Liver (tissue), 9 donors: ENCODE results near the gene PLEKHO1. TPM values are rescaled to one million over a fixed set of nuclear protein-coding genes. Genes with fewer than 3 reads are reported as not detected.
"Not testable (repeated sequence)": the region's sequence is repeated elsewhere in the genome, so short reads cannot be mapped to it uniquely, and the experiment has no call there.

Source experiments
- DNase-seq: peaks from one replicate; pipeline ENCODE4 v3.0.0-alpha.2; 2017; ENCODE audit warnings: low spot score
- H3K27ac ChIP-seq, 2 donors: one replicate each; pipeline ENCODE4 v1.7.0; 2013; ENCODE audit warnings: inconsistent platforms in 2 of 2, low read length in 2 of 2, control low read depth in 1 of 2, low read depth in 1 of 2, mild to moderate bottlenecking in 1 of 2
- H3K27me3 ChIP-seq, 4 donors: one replicate each; pipeline versions ENCODE4 v1.6.1 to v1.7.0; 2013; ENCODE audit warnings: low read length in 3 of 4, inconsistent platforms in 1 of 4, mild to moderate bottlenecking in 1 of 4, moderate library complexity in 1 of 4; ENCODE audit not compliant: control insufficient read depth in 4 of 4, insufficient read depth in 4 of 4
- H3K36me3 ChIP-seq, 4 donors: one replicate each; pipeline versions ENCODE4 v1.6.1 to v1.7.0; 2013; ENCODE audit warnings: low read length in 3 of 4, mild to moderate bottlenecking in 3 of 4, low read depth in 1 of 4, moderate library complexity in 1 of 4; ENCODE audit not compliant: control insufficient read depth in 4 of 4, insufficient read depth in 3 of 4
- H3K4me1 ChIP-seq, 4 donors: one replicate each; pipeline versions ENCODE4 v1.6.1 to v1.7.0; 2013; ENCODE audit warnings: low read length in 3 of 4, mild to moderate bottlenecking in 3 of 4, moderate library complexity in 1 of 4; ENCODE audit not compliant: control insufficient read depth in 4 of 4, insufficient read depth in 4 of 4
- H3K4me3 ChIP-seq, 3 donors: one replicate each; pipeline versions ENCODE4 v1.6.1 to v1.7.0; 2013; ENCODE audit warnings: low read length in 3 of 3, control low read depth in 1 of 3, low read depth in 1 of 3, mild to moderate bottlenecking in 1 of 3
- H3K9ac ChIP-seq, 2 donors: one replicate each; pipeline ENCODE4 v1.7.0; 2013; ENCODE audit warnings: low read length in 2 of 2, mild to moderate bottlenecking in 2 of 2, moderate library complexity in 2 of 2, control low read depth in 1 of 2, low read depth in 1 of 2
- H3K9me3 ChIP-seq, 4 donors: one replicate each; pipeline versions ENCODE4 v1.6.1 to v1.7.0; 2013; ENCODE audit warnings: low read length in 3 of 4; ENCODE audit not compliant: control insufficient read depth in 4 of 4
- ATF3 ChIP-seq: IDR thresholded peaks from 2 replicates; pipeline ENCODE4 v1.6.1; 2016; ENCODE audit warnings: antibody characterized with exemption
- EGR1 ChIP-seq, 2 donors: IDR thresholded peaks; 2 replicates each; pipeline ENCODE4 v1.6.1; 2016 to 2018; ENCODE audit warnings: antibody characterized with exemption in 2 of 2, low read depth in 2 of 2
- FOXA2 ChIP-seq: IDR thresholded peaks from 2 replicates; pipeline ENCODE4 v1.6.1; 2016; ENCODE audit warnings: antibody characterized with exemption
- GABPA ChIP-seq, 2 donors: IDR thresholded peaks in 1 of 2; conservative IDR thresholded peaks in 1 of 2; 2 replicates each; pipeline ENCODE4 v1.6.1; 2016; ENCODE audit warnings: antibody characterized with exemption in 2 of 2, mild to moderate bottlenecking in 1 of 2, moderate library complexity in 1 of 2
- HNF4A ChIP-seq, 2 donors: conservative IDR thresholded peaks; 2 replicates each; pipeline ENCODE4 v1.6.1; 2016; ENCODE audit warnings: antibody characterized with exemption in 2 of 2, mild to moderate bottlenecking in 2 of 2
- HNF4G ChIP-seq: IDR thresholded peaks from 2 replicates; pipeline ENCODE4 v1.6.1; 2016; ENCODE audit warnings: antibody characterized with exemption
- JUND ChIP-seq, 2 donors: IDR thresholded peaks; 2 replicates each; pipeline ENCODE4 v1.6.1; 2016; ENCODE audit warnings: antibody characterized with exemption in 2 of 2
- MAX ChIP-seq: IDR thresholded peaks from 2 replicates; pipeline ENCODE4 v1.6.1; 2016; ENCODE audit warnings: antibody characterized with exemption
- NR2F2 ChIP-seq: IDR thresholded peaks from 2 replicates; pipeline ENCODE4 v1.6.1; 2016; ENCODE audit warnings: antibody characterized with exemption
- RAD21 ChIP-seq, 2 donors: IDR thresholded peaks; 2 replicates each; pipeline ENCODE4 v1.6.1; 2016; ENCODE audit warnings: antibody characterized with exemption in 2 of 2, mild to moderate bottlenecking in 2 of 2
- RXRA ChIP-seq, 2 donors: IDR thresholded peaks; 2 replicates each; pipeline ENCODE4 v1.6.1; 2017 to 2018; ENCODE audit warnings: antibody characterized with exemption in 2 of 2, mild to moderate bottlenecking in 1 of 2
- SP1 ChIP-seq: IDR thresholded peaks from 2 replicates; pipeline ENCODE4 v1.6.1; 2018; ENCODE audit warnings: antibody characterized with exemption, mild to moderate bottlenecking
- TAF1 ChIP-seq: conservative IDR thresholded peaks from 2 replicates; pipeline ENCODE4 v1.6.1; 2016; ENCODE audit warnings: antibody characterized with exemption, mild to moderate bottlenecking
- YY1 ChIP-seq: IDR thresholded peaks from 2 replicates; pipeline ENCODE4 v1.6.1; 2016; ENCODE audit warnings: antibody characterized with exemption, mild to moderate bottlenecking
- ZBTB33 ChIP-seq: IDR thresholded peaks from 2 replicates; pipeline ENCODE4 v1.6.1; 2016; ENCODE audit warnings: antibody characterized with exemption
- WGBS: extraction: QIAGEN DNeasy Blood & Tissue Kit; methylation state at CpG from one replicate; pipeline ENCODE4 v1.1.7; 2013; 5-methylcytosine and 5-hydroxymethylcytosine counted together
- polyA plus RNA-seq, 2 donors: library from polyadenylated mRNA; stranded (reverse) in 1 of 2; unstranded in 1 of 2; fragments of 200-250 nt in 1 of 2; fragments of >200 nt in 1 of 2; fragmentation: Nextera tagmentation in 1 of 2; extraction: Ambion mirVana in 1 of 2; gene quantifications; one replicate each; pipeline versions ENCODE4 v1.2.1 to v1.2.3, GENCODE V29; 2013 to 2015
- total RNA-seq, 2 donors: library from RNA; depleted of rRNA; stranded (reverse); fragments of >200 nt; gene quantifications; one replicate each; pipeline ENCODE4 v1.2.3, GENCODE V29; 2014
- donor health status: healthy.
- donor health status: healthy.
- donor health status: healthy.
- donor health status: healthy.
- donor health status: healthy.

Gene PLEKHO1
- total and polyA plus RNA-seq, 4 donors, result 3.5 to 8.8 (median 6.0) TPM

- 99% methylated on average over 1 of the region's 1 CpG for WGBS
- Histone ChIP-seq H3K9ac (no peak overlapping the region), H3K27ac (no peak overlapping the region), H3K4me1 (peaks cover 0 to 6% (median 0%) of the 10 kb centered on the region in 4 donors), H3K9me3 (no peaks in the 10 kb centered on the region), H3K36me3 (no peaks in the 10 kb centered on the region), H3K27me3 (no peaks in the 10 kb centered on the region), H3K4me3 (no peak overlapping the region)
- no peak for DNase-seq
- TF ChIP-seq HNF4A (conservative IDR thresholded peaks at IDR 0.05), result no peak
- no peak for TF ChIP-seq HNF4G
- TF ChIP-seq EGR1 (IDR thresholded peaks at IDR 0.05; ENCODE audit: low read depth in 2 of 2), result no peak
- TF ChIP-seq MAX, result no peak
- no peak for TF ChIP-seq RXRA (IDR thresholded peaks at IDR 0.05)
- TF ChIP-seq ATF3, result no peak
- TF ChIP-seq JUND (IDR thresholded peaks at IDR 0.05), result no peak
- TF ChIP-seq RAD21 (IDR thresholded peaks at IDR 0.05), result no peak
- TF ChIP-seq FOXA2, result no peak
- no peak for TF ChIP-seq TAF1
- no peak for TF ChIP-seq SP1
- no peak for TF ChIP-seq YY1
These were observed 17.3 kb upstream of the PLEKHO1 start for GRCh38 chr1:150132372-150132771.

- 98% methylated on average over 1 of the region's 1 CpG for WGBS
- H3K4me3 ChIP-seq, result no peak overlapping the region
- peaks cover 0 to 6% (median 0%) of the 10 kb centered on the region in 4 donors for H3K4me1 ChIP-seq
- no peaks in the 10 kb centered on the region for H3K9me3 ChIP-seq
- TF ChIP-seq FOXA2, result no peak
- no peak for TF ChIP-seq SP1
- no peak for TF ChIP-seq YY1
- no peak for TF ChIP-seq HNF4G
- TF ChIP-seq MAX, result no peak
- TF ChIP-seq RAD21 (IDR thresholded peaks at IDR 0.05), result no peak
- no peak for TF ChIP-seq ZBTB33
- TF ChIP-seq ATF3, result no peak
- TF ChIP-seq JUND (IDR thresholded peaks at IDR 0.05), result no peak
- no peak for TF ChIP-seq HNF4A (conservative IDR thresholded peaks at IDR 0.05)
- TF ChIP-seq EGR1 (IDR thresholded peaks at IDR 0.05; ENCODE audit: low read depth in 2 of 2), result no peak
- no peak for TF ChIP-seq RXRA (IDR thresholded peaks at IDR 0.05)
- TF ChIP-seq NR2F2, result no peak
- no peak for TF ChIP-seq GABPA (IDR thresholded peaks at IDR 0.05 in 1 of 2, conservative IDR thresholded peaks at IDR 0.05 in 1 of 2)
- no peak for DNase-seq
- no peak overlapping the region for H3K9ac ChIP-seq
- H3K27ac ChIP-seq, result no peak overlapping the region
- no peaks in the 10 kb centered on the region for H3K36me3 ChIP-seq
- H3K27me3 ChIP-seq, result no peaks in the 10 kb centered on the region
These were observed 15.2 kb upstream of the PLEKHO1 start for GRCh38 chr1:150134537-150134936.

- WGBS, result 95% methylated on average over 6 of the region's 6 CpGs
- not testable (repeated sequence) for H3K27me3 ChIP-seq, DNase-seq, H3K27ac ChIP-seq, H3K9ac ChIP-seq, H3K4me3 ChIP-seq, H3K36me3 ChIP-seq, H3K4me1 ChIP-seq, H3K9me3 ChIP-seq
These were observed 14.3 kb upstream of the PLEKHO1 start for GRCh38 chr1:150135400-150135799.
